Peyer's patch (tissue), 4 donors: ENCODE measurements around the gene STAT6.

Experiments used
- POLR2A ChIP-seq, 2 donors: fragments of 450-650 bp; IDR thresholded peaks; one replicate each; pipeline ENCODE4 v1.5.1; 2017; ENCODE audit warnings: antibody characterized with exemption in 2 of 2, mild to moderate bottlenecking in 2 of 2, moderate library complexity in 2 of 2
- TF ChIP-seq, protein P1 (sequence below), 6 experiments: fragments of 450-650 bp in 4 of 6; fragments of 200-600 bp in 2 of 6; sonication (generic) in 1 of 6; IDR thresholded peaks; one replicate each; pipeline ENCODE4 v1.5.1; 2017 to 2019; ENCODE audit warnings: antibody characterized with exemption in 6 of 6, mild to moderate bottlenecking in 3 of 6, moderate library complexity in 1 of 6

DNA sequence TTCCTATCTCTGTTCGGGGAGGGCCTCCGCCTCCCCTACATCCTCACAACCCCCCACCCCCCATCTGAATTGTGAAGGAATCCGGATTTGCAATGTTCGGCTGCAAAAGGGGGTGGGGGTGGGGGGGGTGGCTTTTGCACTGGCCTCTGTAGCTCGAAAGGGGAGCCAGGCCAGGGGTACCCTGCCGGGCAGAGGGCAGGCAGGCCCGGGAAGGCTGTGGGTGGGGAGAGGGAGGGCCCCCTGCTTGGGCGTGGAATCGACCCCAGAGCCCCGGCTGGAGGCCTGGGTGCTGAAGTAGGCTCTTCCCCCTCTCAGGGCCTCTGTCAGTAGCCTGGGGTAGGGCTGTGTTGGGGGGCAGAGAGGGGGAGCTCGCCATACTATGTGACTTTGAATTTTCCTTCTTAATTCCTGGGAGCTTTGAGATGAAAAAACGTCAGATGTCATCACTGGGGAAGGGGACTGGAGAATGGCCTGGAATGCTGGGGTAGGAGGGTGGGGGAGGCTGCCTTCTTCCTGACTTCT, 18.2 kb upstream of the STAT6 start:
- TF ChIP-seq, protein P1, sequence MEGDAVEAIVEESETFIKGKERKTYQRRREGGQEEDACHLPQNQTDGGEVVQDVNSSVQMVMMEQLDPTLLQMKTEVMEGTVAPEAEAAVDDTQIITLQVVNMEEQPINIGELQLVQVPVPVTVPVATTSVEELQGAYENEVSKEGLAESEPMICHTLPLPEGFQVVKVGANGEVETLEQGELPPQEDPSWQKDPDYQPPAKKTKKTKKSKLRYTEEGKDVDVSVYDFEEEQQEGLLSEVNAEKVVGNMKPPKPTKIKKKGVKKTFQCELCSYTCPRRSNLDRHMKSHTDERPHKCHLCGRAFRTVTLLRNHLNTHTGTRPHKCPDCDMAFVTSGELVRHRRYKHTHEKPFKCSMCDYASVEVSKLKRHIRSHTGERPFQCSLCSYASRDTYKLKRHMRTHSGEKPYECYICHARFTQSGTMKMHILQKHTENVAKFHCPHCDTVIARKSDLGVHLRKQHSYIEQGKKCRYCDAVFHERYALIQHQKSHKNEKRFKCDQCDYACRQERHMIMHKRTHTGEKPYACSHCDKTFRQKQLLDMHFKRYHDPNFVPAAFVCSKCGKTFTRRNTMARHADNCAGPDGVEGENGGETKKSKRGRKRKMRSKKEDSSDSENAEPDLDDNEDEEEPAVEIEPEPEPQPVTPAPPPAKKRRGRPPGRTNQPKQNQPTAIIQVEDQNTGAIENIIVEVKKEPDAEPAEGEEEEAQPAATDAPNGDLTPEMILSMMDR (IDR thresholded peaks at IDR 0.05): no peak
- no peak for TF ChIP-seq POLR2A (IDR thresholded peaks at IDR 0.05)
